Type B pancreatic cell (in vitro differentiated cells): ENCODE results near the gene LSM14A. TPM values are rescaled to one million over a fixed set of nuclear protein-coding genes. Genes with fewer than 3 reads are reported as not detected.

ENCODE experiments used
- DNase-seq: peaks from one replicate; pipeline ENCODE4 v3.0.0; 2021; ENCODE audit warnings: mixed read lengths; ENCODE audit not compliant: unreplicated experiment; ENCODE audit errors: extremely low spot score
- H3K27ac Mint-ChIP-seq: 2 replicates; pipeline ENCODE4 v1.8.0; 2021; ENCODE audit warnings: mild to moderate bottlenecking, mixed read lengths
- H3K27me3 Mint-ChIP-seq: 2 replicates; pipeline ENCODE4 v1.8.0; 2021; ENCODE audit warnings: mixed read lengths
- H3K36me3 Mint-ChIP-seq: 2 replicates; pipeline ENCODE4 v1.8.0; 2021; ENCODE audit warnings: mixed read lengths
- H3K4me1 Mint-ChIP-seq: one replicate; pipeline ENCODE4 v1.8.0; 2021; ENCODE audit warnings: mixed read lengths; ENCODE audit not compliant: unreplicated experiment
- H3K4me3 Mint-ChIP-seq: 2 replicates; pipeline ENCODE4 v1.8.0; 2021; ENCODE audit warnings: mild to moderate bottlenecking, mixed read lengths
- H3K9me3 Mint-ChIP-seq: 2 replicates; pipeline ENCODE4 v1.8.0; 2021; ENCODE audit warnings: mixed read lengths
- CTCF ChIP-seq: fragments of 200-600 bp; sonication (generic); conservative IDR thresholded peaks from 2 replicates; pipeline ENCODE4 v1.5.0; 2021; ENCODE audit warnings: antibody characterized with exemption, mild to moderate bottlenecking
- long read RNA-seq: library from polyadenylated mRNA; unstranded; transcript quantifications from one replicate; pipeline ENCODE4 v2.0.0, GENCODE V29; 2020
- total RNA-seq: library from RNA; stranded (reverse); gene quantifications from 2 replicates; pipeline ENCODE4 v1.2.1, GENCODE V29; 2021; ENCODE audit warnings: low replicate concordance

The LSM14A gene
- total RNA-seq, result 112 and 123 TPM in 2 replicates
- long read RNA-seq, transcript LSM14A-201 (11 exons, 3,424 nt), result minor isoform, 25 of 153 reads
- long read RNA-seq, transcript LSM14A-203 (10 exons, 3,596 nt), result major isoform, 65 of 153 reads
- long read RNA-seq, partial matches to known transcripts, result 32 of 153 reads
- long read RNA-seq, other reads (novel, unspliced or antisense), result 27 of 153 reads

- no peak for TF ChIP-seq CTCF
- Mint-ChIP-seq H3K9me3 (no peaks in the 10 kb centered on the region), H3K27me3 (peaks cover 4% of the 10 kb centered on the region), H3K27ac (peak within 1 kb of the TSS; percentile 99), H3K4me1 (peaks cover 27% of the 10 kb centered on the region), H3K4me3 (peak within 1 kb of the TSS; percentile 96), H3K36me3 (peaks cover 12% of the 10 kb centered on the region)
- DNase-seq, result peak; percentile 96
These were observed at the start of gene LSM14A for GRCh38 chr19:34171877-34172660. TSS of gene LSM14A (plus strand) at chr19:34172504. CDS start at chr19:34172643, 139 bp downstream.

- DNase-seq, result no peak
These were observed 47.5 kb upstream of the LSM14A start for GRCh38 chr19:34124828-34125227.

GRCh38 chr19:34126966-34127365, 45.3 kb upstream of the LSM14A start:
- no peak overlapping the region for H3K27ac Mint-ChIP-seq
- no peak overlapping the region for H3K4me3 Mint-ChIP-seq
- peaks cover 11% of the 10 kb centered on the region for H3K4me1 Mint-ChIP-seq

More at GRCh38 chr19:34124828-34125227, 47.5 kb upstream of the LSM14A start:
- Mint-ChIP-seq H3K9me3 (peaks cover 12% of the 10 kb centered on the region), H3K4me3 (no peak overlapping the region), H3K36me3 (no peaks in the 10 kb centered on the region), H3K4me1 (peaks cover 11% of the 10 kb centered on the region), H3K27ac (no peak overlapping the region), H3K27me3 (no peaks in the 10 kb centered on the region)
- TF ChIP-seq CTCF, result no peak

GRCh38 chr19:34127684-34128189, 44.6 kb upstream of the LSM14A start:
- Mint-ChIP-seq H3K9me3 (peaks cover 10% of the 10 kb centered on the region), H3K27ac (no peak overlapping the region), H3K4me3 (no peak overlapping the region), H3K36me3 (no peaks in the 10 kb centered on the region), H3K27me3 (no peaks in the 10 kb centered on the region), H3K4me1 (peaks cover 11% of the 10 kb centered on the region)
- no peak for DNase-seq
- no peak for TF ChIP-seq CTCF

More at GRCh38 chr19:34126966-34127365, 45.3 kb upstream of the LSM14A start:
- peaks cover 12% of the 10 kb centered on the region for H3K9me3 Mint-ChIP-seq
- H3K27me3 Mint-ChIP-seq, result no peaks in the 10 kb centered on the region
- no peaks in the 10 kb centered on the region for H3K36me3 Mint-ChIP-seq
- DNase-seq, result no peak
- TF ChIP-seq CTCF, result no peak

- Mint-ChIP-seq H3K9me3 (peaks cover 5% of the 10 kb centered on the region), H3K27ac (no peak overlapping the region), H3K27me3 (no peaks in the 10 kb centered on the region), H3K4me1 (peaks cover 11% of the 10 kb centered on the region), H3K4me3 (no peak overlapping the region), H3K36me3 (no peaks in the 10 kb centered on the region)
- no peak for DNase-seq
- no peak for TF ChIP-seq CTCF
These were observed 43.6 kb upstream of the LSM14A start for GRCh38 chr19:34128558-34129250.
